MCF 10A (cell line): ENCODE results near the gene ABHD10. TPM values are rescaled to one million over a fixed set of nuclear protein-coding genes. Genes with fewer than 3 reads are reported as not detected.

Experiments
- BruUV-seq: library from RNA; stranded (reverse); fragments of 400-500 nt; replicated peaks from 2 replicates; lab custom pipeline; 2021; lab: Mats Ljungman, UMichigan
- CTCF ChIA-PET: fragments of 300-600 bp; sonication (Branson Sonifier 250); formaldehyde crosslinking; extraction: SDS; loops from one replicate; lab custom pipeline; 2021; ENCODE audit warnings: antibody characterized with exemption, inconsistent platforms; lab: Yijun Ruan, JAX
- POLR2A ChIA-PET: fragments of 300-600, 350-650 bp; sonication (Branson Sonifier 250); formaldehyde crosslinking; extraction: SDS; loops from one replicate; lab custom pipeline; 2020; ENCODE audit warnings: antibody characterized with exemption, inconsistent platforms; lab: Yijun Ruan, JAX
- DNase-seq: peaks from one replicate; pipeline ENCODE4 v3.0.0-alpha.2; 2018; ENCODE audit not compliant: unreplicated experiment
- H3K27ac Mint-ChIP-seq: one replicate; pipeline ENCODE4 v1.8.0; 2022; ENCODE audit warnings: mild to moderate bottlenecking, low read depth, mixed read lengths; ENCODE audit not compliant: unreplicated experiment
- H3K27me3 Mint-ChIP-seq: one replicate; pipeline ENCODE4 v1.8.0; 2022; ENCODE audit warnings: mixed read lengths; ENCODE audit not compliant: insufficient read depth, unreplicated experiment
- H3K36me3 Mint-ChIP-seq: one replicate; pipeline ENCODE4 v1.8.0; 2022; ENCODE audit warnings: mild to moderate bottlenecking, moderate library complexity, mixed read lengths; ENCODE audit not compliant: insufficient read depth, unreplicated experiment
- H3K4me1 Mint-ChIP-seq: one replicate; pipeline ENCODE4 v1.8.0; 2022; ENCODE audit warnings: mixed read lengths; ENCODE audit not compliant: insufficient read depth, unreplicated experiment
- H3K4me3 Mint-ChIP-seq: one replicate; pipeline ENCODE4 v1.8.0; 2022; ENCODE audit warnings: mild to moderate bottlenecking, moderate library complexity, mixed read lengths; ENCODE audit not compliant: unreplicated experiment
- H3K9me3 Mint-ChIP-seq: one replicate; pipeline ENCODE4 v1.8.0; 2022; ENCODE audit warnings: mixed read lengths; ENCODE audit not compliant: unreplicated experiment
- intact Hi-C: fragments of 100-400 bp; cut with micrococcal nuclease; formaldehyde crosslinking; loops from 2 replicates; pipeline ENCODE4 v1.14.1; 2022
- total RNA-seq: library from RNA; stranded (reverse); gene quantifications from 2 replicates; pipeline ENCODE4 v1.2.3, GENCODE V29; 2022
- TF ChIP-seq, protein P1 (sequence below): fragments of 200-600 bp; IDR thresholded peaks from one replicate; pipeline ENCODE4 v1.8.0; 2022; ENCODE audit warnings: antibody characterized with exemption, mild to moderate bottlenecking; ENCODE audit not compliant: unreplicated experiment

Gene ABHD10
- total RNA-seq, 1 experiment from 2014 or later: 34.1 TPM

DNA sequence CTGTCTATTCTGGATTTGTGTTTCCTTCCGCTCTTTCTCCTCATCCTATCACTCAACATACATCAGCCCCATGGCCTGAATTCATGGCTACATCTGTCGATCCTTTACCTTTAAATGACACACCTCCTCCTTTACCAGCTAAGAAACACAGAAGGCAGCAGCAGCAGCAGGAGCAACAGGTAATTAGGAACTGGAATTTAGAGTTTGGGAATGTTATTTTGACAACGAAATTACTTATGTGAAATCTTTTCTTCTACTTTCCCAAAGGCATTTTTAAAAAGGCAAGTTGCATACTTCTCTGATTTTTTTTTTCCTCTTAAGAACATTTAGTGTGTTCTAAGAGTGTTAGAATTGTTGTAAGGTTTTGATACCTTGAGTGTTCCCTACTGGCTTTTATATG, 29.1 kb upstream of the ABHD10 start:
- intact Hi-C loops: no loop called here
- no peaks in the 10 kb centered on the region for H3K27me3 Mint-ChIP-seq
- BruUV-seq: no TSS peak
- no peaks in the 10 kb centered on the region for H3K9me3 Mint-ChIP-seq
- TF ChIP-seq, protein P1, sequence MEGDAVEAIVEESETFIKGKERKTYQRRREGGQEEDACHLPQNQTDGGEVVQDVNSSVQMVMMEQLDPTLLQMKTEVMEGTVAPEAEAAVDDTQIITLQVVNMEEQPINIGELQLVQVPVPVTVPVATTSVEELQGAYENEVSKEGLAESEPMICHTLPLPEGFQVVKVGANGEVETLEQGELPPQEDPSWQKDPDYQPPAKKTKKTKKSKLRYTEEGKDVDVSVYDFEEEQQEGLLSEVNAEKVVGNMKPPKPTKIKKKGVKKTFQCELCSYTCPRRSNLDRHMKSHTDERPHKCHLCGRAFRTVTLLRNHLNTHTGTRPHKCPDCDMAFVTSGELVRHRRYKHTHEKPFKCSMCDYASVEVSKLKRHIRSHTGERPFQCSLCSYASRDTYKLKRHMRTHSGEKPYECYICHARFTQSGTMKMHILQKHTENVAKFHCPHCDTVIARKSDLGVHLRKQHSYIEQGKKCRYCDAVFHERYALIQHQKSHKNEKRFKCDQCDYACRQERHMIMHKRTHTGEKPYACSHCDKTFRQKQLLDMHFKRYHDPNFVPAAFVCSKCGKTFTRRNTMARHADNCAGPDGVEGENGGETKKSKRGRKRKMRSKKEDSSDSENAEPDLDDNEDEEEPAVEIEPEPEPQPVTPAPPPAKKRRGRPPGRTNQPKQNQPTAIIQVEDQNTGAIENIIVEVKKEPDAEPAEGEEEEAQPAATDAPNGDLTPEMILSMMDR: no peak
- peaks cover 7% of the 10 kb centered on the region for H3K4me1 Mint-ChIP-seq
- peaks cover 98% of the 10 kb centered on the region for H3K36me3 Mint-ChIP-seq
- H3K4me3 Mint-ChIP-seq: no peak overlapping the region
- no peak overlapping the region for H3K27ac Mint-ChIP-seq
- ChIA-PET CTCF (no interaction called here), POLR2A (interaction anchor here (0.7 kb wide), 2 partner anchors 103 to 136 kb away, joined by 3 to 4 read pairs; no protein-coding TSS in a partner anchor)
- DNase-seq: no peak

DNA sequence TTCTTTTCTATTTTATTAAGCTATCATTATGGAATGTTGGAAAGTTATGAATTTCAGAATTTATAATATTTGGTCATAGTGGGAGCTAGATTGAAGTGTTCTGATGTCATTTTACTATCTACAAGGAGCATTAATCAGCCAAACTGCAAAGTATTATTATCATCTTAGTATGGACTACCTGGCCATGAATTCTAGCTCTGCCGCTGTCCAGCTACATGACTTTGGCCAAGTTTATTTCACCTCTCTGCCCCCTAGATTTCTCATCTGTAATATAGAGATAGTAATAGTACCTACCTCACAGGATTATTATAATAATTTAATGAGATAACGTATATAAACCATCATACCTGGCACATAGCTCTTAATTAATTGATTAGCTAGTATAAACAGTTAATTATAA, 27.8 kb upstream of the ABHD10 start:
- DNase-seq: no peak
- Mint-ChIP-seq H3K27me3 (no peaks in the 10 kb centered on the region), H3K27ac (no peak overlapping the region), H3K9me3 (no peaks in the 10 kb centered on the region), H3K4me3 (no peak overlapping the region), H3K36me3 (peaks cover 86% of the 10 kb centered on the region), H3K4me1 (peaks cover 7% of the 10 kb centered on the region)
- POLR2A ChIA-PET: interaction anchor here (0.5 to 1.2 kb wide), 4 partner anchors 16 to 1056 kb away, joined by 3 to 6 read pairs (median 3); no protein-coding TSS in a partner anchor
- intact Hi-C loops: no loop called here
- no TSS peak for BruUV-seq
- CTCF ChIA-PET: interaction anchor here (0.5 to 1.9 kb wide), 8 partner anchors 13 to 234 kb away, joined by 3 to 7 read pairs (median 4); no protein-coding TSS in a partner anchor
- TF ChIP-seq, protein P1: no peak

DNA sequence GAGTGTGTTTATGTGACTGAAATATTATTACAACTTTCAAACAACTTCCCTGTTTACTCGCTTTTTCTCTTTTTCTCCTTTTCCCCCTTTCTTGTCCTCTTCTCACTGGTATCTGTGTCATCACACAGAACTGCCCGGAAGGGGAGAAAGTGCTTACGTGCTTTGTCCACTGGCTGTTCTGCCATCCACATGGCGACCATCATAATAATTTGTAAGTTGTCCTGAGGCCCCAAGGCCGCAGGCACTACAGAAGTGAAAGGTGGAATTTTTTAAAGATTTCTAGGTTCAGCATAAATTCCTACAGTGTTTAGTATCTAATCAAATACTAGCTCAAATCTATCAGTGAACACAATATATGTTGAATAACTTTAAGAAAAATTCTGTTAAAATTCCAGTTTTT, 26.7 kb upstream of the ABHD10 start:
- TF ChIP-seq, protein P1: no peak
- DNase-seq: no peak
- POLR2A ChIA-PET: interaction anchor here (1.0 kb wide), 1 partner anchor 15 kb away, joined by 6 read pairs; no protein-coding TSS in a partner anchor
- BruUV-seq: no TSS peak
- peaks cover 86% of the 10 kb centered on the region for H3K36me3 Mint-ChIP-seq
- H3K9me3 Mint-ChIP-seq: no peaks in the 10 kb centered on the region
- H3K4me1 Mint-ChIP-seq: no peaks in the 10 kb centered on the region
- intact Hi-C loops: no loop called here
- H3K27ac Mint-ChIP-seq: no peak overlapping the region
- H3K4me3 Mint-ChIP-seq: no peak overlapping the region
- CTCF ChIA-PET: interaction anchor here (1.6 to 1.9 kb wide), 2 partner anchors 16 to 235 kb away, joined by 5 to 7 read pairs; no protein-coding TSS in a partner anchor
- H3K27me3 Mint-ChIP-seq: no peaks in the 10 kb centered on the region

DNA sequence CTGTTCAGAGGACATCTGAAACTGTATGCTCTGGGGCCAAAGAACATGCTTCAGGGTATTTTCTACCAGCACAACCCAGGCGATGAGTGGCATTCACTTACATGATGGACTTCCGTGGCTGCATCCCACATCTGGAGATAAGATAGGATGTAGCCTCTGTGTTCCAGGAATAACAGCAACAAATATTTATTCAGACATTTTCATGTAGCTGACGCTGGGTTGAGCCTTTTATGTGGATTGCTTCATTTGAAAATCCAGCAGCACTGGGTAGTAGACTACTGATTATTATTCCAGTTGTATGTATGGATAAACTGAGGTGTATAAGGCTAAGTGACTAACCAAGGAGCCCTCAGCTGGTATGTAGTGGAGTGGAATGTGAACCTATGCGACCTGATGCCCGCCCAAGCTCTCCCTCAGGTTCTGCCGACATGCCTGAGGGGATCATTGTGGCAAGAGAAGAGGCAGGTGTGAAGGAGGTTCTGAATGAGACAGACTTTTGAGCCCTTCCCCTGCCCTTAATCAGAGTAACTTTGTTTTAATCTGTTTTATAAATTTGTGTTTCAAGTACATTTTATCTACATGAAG, 25.9 kb upstream of the ABHD10 start:
- Mint-ChIP-seq H3K4me3 (no peak overlapping the region), H3K27ac (no peak overlapping the region), H3K27me3 (no peaks in the 10 kb centered on the region), H3K4me1 (no peaks in the 10 kb centered on the region), H3K36me3 (peaks cover 80% of the 10 kb centered on the region), H3K9me3 (no peaks in the 10 kb centered on the region)
- CTCF ChIA-PET: interaction anchor here (0.6 to 1.6 kb wide), 5 partner anchors 14 to 224 kb away, joined by 3 to 5 read pairs (median 3); no protein-coding TSS in a partner anchor
- no peak for DNase-seq
- intact Hi-C loops: no loop called here
- TF ChIP-seq, protein P1: no peak
- POLR2A ChIA-PET: no interaction called here
- BruUV-seq: no TSS peak
